Measurements from ENCODE around the gene CDYL. TPM values are rescaled to one million over a fixed set of nuclear protein-coding genes. Genes with fewer than 3 reads are reported as not detected.

The CDYL gene
- total and polyA plus RNA-seq, 8 donors, result 3.4 to 15.3 (median 10.2) TPM

DNA sequence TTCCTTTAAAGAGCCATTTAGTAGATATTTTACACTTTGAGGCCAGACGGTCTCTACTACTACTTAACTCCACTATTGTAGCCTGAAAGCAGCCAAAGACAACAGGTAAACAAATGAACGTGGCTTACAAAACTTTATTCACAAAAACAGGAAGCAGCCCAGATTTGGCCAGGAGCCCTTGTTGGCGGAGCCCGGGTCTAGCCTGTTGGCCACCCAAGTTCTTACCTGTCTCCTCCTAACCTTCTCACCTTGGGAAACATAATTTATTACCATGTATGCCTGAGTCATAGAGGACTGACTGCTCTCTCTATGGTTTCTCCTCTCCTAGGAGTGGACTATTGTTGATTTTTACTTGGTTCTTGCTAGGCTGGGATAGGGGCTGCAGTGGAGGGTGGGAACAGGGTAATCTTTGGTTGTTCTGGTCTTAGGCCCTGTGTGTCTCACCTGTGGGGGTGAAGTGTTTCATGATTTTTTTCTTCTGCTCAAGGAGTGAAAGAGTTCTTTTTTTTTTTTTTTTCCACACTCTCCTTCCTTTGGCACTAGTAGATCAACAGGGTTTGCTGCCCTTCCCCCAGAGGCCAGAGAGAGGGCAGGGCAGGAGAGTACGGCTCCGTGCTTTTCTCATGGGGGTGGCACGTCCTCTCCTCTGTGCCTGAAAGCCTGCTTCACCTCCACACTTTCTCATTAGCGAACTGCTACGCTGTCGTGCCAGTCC is 137.7 kb downstream of the CDYL start:
- FAIRE-seq (no peak), DNase-seq (no peak), ATAC-seq (peak in 3 of 4 donors; percentile 51 to 68 (median 61))
- TF ChIP-seq, protein P1, sequence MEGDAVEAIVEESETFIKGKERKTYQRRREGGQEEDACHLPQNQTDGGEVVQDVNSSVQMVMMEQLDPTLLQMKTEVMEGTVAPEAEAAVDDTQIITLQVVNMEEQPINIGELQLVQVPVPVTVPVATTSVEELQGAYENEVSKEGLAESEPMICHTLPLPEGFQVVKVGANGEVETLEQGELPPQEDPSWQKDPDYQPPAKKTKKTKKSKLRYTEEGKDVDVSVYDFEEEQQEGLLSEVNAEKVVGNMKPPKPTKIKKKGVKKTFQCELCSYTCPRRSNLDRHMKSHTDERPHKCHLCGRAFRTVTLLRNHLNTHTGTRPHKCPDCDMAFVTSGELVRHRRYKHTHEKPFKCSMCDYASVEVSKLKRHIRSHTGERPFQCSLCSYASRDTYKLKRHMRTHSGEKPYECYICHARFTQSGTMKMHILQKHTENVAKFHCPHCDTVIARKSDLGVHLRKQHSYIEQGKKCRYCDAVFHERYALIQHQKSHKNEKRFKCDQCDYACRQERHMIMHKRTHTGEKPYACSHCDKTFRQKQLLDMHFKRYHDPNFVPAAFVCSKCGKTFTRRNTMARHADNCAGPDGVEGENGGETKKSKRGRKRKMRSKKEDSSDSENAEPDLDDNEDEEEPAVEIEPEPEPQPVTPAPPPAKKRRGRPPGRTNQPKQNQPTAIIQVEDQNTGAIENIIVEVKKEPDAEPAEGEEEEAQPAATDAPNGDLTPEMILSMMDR (IDR thresholded peaks at IDR 0.05), result no peak
- Histone ChIP-seq H3K4me1 (peaks cover 0 to 7% (median 5%) of the 10 kb centered on the region in 3 donors), H3K4me3 (no peak overlapping the region), H3K36me3 (no peaks in the 10 kb centered on the region), H3K27me3 (no peaks in the 10 kb centered on the region), H3K9me3 (no peaks in the 10 kb centered on the region), H3K27ac (peak overlapping the region in 1 of 4 donors; percentile 33)
- intact Hi-C loops (cut with DNase I), result no loop called here
- WGBS, 2 donors, result 64 to 80% methylated on average over 10 of the region's 10 CpGs

DNA sequence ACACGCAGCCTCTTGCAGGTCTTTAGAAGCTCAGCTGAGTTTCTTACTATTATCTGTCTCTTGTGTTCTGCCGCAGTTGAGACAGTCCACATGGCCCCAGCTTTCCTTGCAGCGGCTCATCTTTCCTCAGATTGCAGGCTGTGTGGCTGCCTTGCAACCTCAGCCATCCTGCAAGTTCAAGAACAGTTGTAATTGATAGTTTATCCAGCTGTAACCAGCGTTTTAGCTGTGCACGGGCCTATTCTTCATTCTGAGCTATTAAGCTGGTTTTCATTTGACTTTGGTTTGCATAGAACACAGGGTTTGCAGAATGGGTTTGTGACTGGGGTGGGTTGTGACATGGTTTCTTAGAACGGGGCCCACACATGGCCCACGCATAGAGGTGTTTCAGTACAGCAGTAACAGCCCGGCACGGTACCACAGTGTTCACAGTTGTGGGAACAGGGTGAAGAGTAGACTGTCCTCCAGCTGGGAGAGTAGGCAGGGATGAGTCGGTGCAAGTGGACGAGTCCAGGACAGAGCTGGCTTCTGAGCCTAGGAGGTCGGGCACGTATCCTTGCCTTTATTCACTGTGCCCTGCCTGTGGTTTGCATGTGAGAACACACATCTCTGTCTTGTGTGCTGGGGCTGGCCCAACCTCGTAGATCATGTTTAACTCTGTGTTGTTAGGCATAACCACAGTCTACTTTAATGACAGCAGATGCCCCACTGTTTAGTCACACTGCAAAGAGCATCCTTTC is 138.4 kb downstream of the CDYL start:
- no peak for FAIRE-seq
- no peaks in the 10 kb centered on the region for H3K9me3 ChIP-seq
- no peaks in the 10 kb centered on the region for H3K27me3 ChIP-seq

DNA sequence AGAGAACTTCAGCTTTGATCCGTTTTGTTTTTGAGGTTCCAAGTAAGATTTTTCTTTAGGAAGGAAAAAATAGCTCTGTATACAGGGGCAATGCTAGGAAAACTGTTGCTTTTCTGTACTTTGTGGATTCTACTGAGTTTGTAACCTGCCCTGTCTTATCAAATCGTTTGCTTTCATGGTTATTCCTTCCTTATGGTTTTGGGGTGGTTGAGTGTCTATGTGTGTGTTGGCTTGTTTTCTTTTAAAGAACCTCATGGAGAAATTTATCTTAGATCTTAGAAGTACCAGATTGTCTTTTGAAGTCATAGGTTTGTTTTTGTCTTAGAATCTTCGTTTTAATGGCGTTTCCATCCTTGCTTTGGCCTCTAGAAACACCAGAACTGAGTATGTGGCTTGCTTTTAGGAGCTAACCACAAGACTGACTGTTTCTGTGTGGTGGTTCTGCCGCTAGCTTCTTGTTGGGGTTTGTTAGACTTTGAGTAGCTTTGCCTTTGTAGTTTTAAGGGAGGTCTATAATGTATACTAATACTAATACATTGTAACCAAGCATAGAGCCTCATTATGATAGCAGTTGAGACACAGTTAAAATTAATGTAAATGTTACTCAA is 140.9 kb downstream of the CDYL start:
- FAIRE-seq (no peak), DNase-seq (no peak), ATAC-seq (no peak)
- 51 to 63% methylated on average over 5 of the region's 5 CpGs for WGBS, 2 donors
- Histone ChIP-seq H3K4me1 (peaks cover 0 to 3% (median 0%) of the 10 kb centered on the region in 3 donors), H3K9me3 (no peaks in the 10 kb centered on the region), H3K4me3 (no peak overlapping the region), H3K27ac (no peak overlapping the region), H3K36me3 (no peaks in the 10 kb centered on the region), H3K27me3 (no peaks in the 10 kb centered on the region)
- intact Hi-C loops (cut with DNase I), result no loop called here
- TF ChIP-seq, protein P1 (IDR thresholded peaks at IDR 0.05), result no peak

More for the DNA sequence above, 138.4 kb downstream of the CDYL start:
- Histone ChIP-seq H3K36me3 (no peaks in the 10 kb centered on the region), H3K4me1 (peaks cover 0 to 7% (median 5%) of the 10 kb centered on the region in 3 donors), H3K27ac (no peak overlapping the region), H3K4me3 (no peak overlapping the region)
- ATAC-seq, result no peak
- TF ChIP-seq, protein P1 (IDR thresholded peaks at IDR 0.05), result no peak
- no peak for DNase-seq
- intact Hi-C loops (cut with DNase I), result no loop called here
- 69 to 79% methylated on average over 14 of the region's 14 CpGs for WGBS, 2 donors

DNA sequence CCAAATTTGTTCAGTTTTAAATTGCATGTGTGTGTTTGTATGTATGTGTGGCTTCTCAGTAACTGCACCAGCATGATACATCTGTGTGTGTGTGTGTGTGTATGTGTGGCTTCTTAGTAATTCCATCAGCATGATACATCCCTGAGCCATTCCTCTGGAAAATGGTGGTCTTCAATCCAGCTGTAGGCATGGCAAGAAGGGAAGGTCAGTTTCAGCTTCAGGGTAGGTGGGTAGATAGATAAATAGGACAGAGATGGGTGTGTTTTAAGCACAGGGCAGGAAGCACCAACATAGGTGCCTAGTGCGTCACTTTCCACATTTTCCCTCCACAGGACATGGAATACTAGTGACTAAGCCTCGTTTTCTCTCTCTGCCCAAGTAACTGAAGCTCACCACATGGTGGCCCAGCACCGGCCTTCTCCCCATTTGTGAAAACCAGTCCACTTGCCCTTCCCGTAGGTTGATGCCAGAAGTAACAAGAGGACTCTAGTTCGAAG is 144.8 kb downstream of the CDYL start:
- intact Hi-C loops (cut with DNase I), result no loop called here
- FAIRE-seq (no peak), ATAC-seq (no peak), DNase-seq (no peak)
- 89 to 95% methylated on average over 5 of the region's 5 CpGs for WGBS, 2 donors
- H3K4me1 ChIP-seq, result no peaks in the 10 kb centered on the region
- H3K36me3 ChIP-seq, result no peaks in the 10 kb centered on the region
- H3K27ac ChIP-seq, result no peak overlapping the region
- no peak overlapping the region for H3K4me3 ChIP-seq
- no peaks in the 10 kb centered on the region for H3K9me3 ChIP-seq
- TF ChIP-seq, protein P1 (IDR thresholded peaks at IDR 0.05), result no peak
- H3K27me3 ChIP-seq, result no peaks in the 10 kb centered on the region
